ENCODE measurements around the gene WDR11.

WDR11 gene

DNA sequence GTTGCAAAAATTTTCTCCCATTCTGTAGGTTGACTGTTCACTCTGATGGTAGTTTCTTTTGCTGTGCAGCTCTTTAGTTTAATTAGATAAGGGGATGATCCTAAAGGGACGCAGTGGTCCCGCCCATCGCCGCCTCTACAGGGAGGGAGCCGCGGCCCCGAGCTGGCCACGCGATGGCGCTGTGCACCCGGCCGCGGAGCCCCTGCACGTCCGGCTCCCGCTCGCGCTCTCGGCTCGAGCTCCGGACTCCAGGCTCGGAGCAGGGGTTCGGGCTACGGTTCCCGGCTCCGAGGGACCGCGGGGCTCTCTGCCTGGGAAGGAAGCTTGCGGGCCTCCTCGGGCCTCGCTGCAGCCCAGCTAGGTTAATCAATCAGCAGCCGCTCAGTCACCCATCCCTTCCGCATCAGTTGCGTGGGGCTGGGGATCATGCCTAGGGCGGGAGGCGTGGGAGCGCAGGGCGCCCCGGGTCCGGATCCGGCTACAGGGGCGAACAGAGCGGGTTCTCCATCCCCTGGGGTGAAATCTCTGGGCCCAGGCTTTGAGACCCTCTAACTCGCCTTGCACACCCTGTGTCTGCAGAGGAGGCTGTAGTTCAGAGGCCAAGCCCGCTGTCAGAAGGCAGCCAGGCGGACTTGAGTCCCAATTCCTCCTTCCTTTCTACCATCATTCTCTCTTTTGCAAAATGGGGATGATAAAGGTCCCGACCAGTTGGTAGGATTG, 97.9 kb downstream of the WDR11 start:
- DNase-seq (ENCODE audit: low read depth) = peak; percentile 71
- H3K4me3 ChIP-seq (replicated peaks; ENCODE audit: low read depth, low read length) = peak overlapping the region; percentile 54
- TF ChIP-seq, protein P1, sequence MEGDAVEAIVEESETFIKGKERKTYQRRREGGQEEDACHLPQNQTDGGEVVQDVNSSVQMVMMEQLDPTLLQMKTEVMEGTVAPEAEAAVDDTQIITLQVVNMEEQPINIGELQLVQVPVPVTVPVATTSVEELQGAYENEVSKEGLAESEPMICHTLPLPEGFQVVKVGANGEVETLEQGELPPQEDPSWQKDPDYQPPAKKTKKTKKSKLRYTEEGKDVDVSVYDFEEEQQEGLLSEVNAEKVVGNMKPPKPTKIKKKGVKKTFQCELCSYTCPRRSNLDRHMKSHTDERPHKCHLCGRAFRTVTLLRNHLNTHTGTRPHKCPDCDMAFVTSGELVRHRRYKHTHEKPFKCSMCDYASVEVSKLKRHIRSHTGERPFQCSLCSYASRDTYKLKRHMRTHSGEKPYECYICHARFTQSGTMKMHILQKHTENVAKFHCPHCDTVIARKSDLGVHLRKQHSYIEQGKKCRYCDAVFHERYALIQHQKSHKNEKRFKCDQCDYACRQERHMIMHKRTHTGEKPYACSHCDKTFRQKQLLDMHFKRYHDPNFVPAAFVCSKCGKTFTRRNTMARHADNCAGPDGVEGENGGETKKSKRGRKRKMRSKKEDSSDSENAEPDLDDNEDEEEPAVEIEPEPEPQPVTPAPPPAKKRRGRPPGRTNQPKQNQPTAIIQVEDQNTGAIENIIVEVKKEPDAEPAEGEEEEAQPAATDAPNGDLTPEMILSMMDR (IDR thresholded peaks at IDR 0.05; ENCODE audit: low read length, missing control alignments) = peak; percentile 45

DNA sequence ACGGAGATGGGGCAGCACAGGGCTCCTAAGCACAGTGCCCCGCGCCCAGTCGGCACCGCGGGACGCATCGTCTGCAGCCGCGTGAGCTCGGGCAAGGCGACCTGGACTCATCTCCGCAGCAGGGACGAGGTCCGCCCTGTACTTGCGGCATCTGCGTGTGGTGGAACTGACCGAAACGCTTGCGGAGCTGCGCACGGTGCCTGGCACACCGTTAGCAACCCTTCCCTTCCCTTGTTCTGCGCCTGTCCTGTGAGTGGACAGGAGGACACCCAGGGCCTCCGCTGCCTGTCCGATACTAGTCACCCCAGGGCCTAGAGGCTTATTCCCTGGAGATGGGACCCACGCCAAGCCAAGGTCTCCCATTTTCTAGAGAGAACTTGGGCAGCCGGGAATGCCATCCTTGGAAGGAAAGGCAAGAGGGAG, 98.5 kb downstream of the WDR11 start:
- no peak for DNase-seq (ENCODE audit: low read depth)
- H3K4me3 ChIP-seq (replicated peaks; ENCODE audit: low read depth, low read length) = peak overlapping the region; percentile 54
- TF ChIP-seq, protein P1 (IDR thresholded peaks at IDR 0.05; ENCODE audit: low read length, missing control alignments) = no peak

GRCh38 chr10:120950051-120950561, 98.9 kb downstream of the WDR11 start:
- TF ChIP-seq, protein P1 (IDR thresholded peaks at IDR 0.05; ENCODE audit: low read length, missing control alignments) = no peak
- H3K4me3 ChIP-seq (replicated peaks; ENCODE audit: low read depth, low read length) = peak overlapping the region; percentile 54
- peak; percentile 16 for DNase-seq (ENCODE audit: low read depth)

- H3K4me3 ChIP-seq (replicated peaks; ENCODE audit: low read depth, low read length) = no peak overlapping the region
- DNase-seq (ENCODE audit: low read depth) = no peak
- TF ChIP-seq, protein P1 (IDR thresholded peaks at IDR 0.05; ENCODE audit: low read length, missing control alignments) = no peak
Measured at GRCh38 chr10:120951288-120951687, 100.1 kb downstream of the WDR11 start.

GRCh38 chr10:120953897-120954296, 102.7 kb downstream of the WDR11 start:
- DNase-seq (ENCODE audit: low read depth) = no peak
- TF ChIP-seq, protein P1 (IDR thresholded peaks at IDR 0.05; ENCODE audit: low read length, missing control alignments) = no peak
- no peak overlapping the region for H3K4me3 ChIP-seq (replicated peaks; ENCODE audit: low read depth, low read length)
